Adrenal gland (tissue), 5 donors: ENCODE measurements around the gene MST1R.

ENCODE experiments used
- CTCF ChIP-seq, 6 experiments: fragments of 450-650 bp in 4 of 6; fragments of 200-600 bp in 2 of 6; sonication (generic) in 1 of 6; IDR thresholded peaks; 1 replicate in 5 of 6; 2 replicates in 1 of 6; pipeline versions ENCODE4 v1.5.1 to v1.8.0; 2016 to 2021; ENCODE audit warnings: antibody characterized with exemption in 6 of 6, mild to moderate bottlenecking in 2 of 6, moderate library complexity in 1 of 6
- POLR2A ChIP-seq, 2 donors: fragments of 450-650 bp; IDR thresholded peaks; one replicate each; pipeline ENCODE4 v1.6.1; 2017; ENCODE audit warnings: antibody characterized with exemption in 2 of 2, mild to moderate bottlenecking in 2 of 2, moderate library complexity in 1 of 2
- donor health status: DM: no; HTN: no; CAD: no.

GRCh38 chr3:49845694-49846093 lies 58.0 kb downstream of the MST1R start:
- TF ChIP-seq CTCF (IDR thresholded peaks at IDR 0.05), result no peak
- TF ChIP-seq POLR2A (IDR thresholded peaks at IDR 0.05), result no peak
